Left ventricle myocardium inferior (tissue), 1 donor: ENCODE measurements around the gene RNF19B. TPM values are rescaled to one million over a fixed set of nuclear protein-coding genes. Genes with fewer than 3 reads are reported as not detected.

ENCODE experiments used
- DNase-seq: peaks from one replicate; pipeline ENCODE4 v3.0.0-alpha.2; 2020
- H3K27ac ChIP-seq: fragments of 200-600 bp; replicated peaks from 2 replicates; pipeline ENCODE4 v1.8.0; 2021
- H3K27me3 ChIP-seq: fragments of 200-600 bp; 2 replicates; pipeline ENCODE4 v1.8.0; 2021; ENCODE audit warnings: low read depth
- H3K36me3 ChIP-seq: fragments of 200-600 bp; 2 replicates; pipeline ENCODE4 v1.8.0; 2021
- H3K4me1 ChIP-seq: fragments of 200-600 bp; 2 replicates; pipeline ENCODE4 v1.8.0; 2021
- H3K4me3 ChIP-seq: fragments of 200-600 bp; 2 replicates; pipeline ENCODE4 v1.8.0; 2021; ENCODE audit warnings: mild to moderate bottlenecking, moderate library complexity
- H3K9me3 ChIP-seq: fragments of 200-600 bp; replicated peaks from 2 replicates; pipeline ENCODE4 v1.8.0; 2021
- CTCF ChIP-seq: fragments of 200-600 bp; IDR thresholded peaks from 2 replicates; pipeline ENCODE4 v1.8.0; 2021; ENCODE audit warnings: antibody characterized with exemption, mild to moderate bottlenecking, borderline replicate concordance
- intact Hi-C: fragments of 100-400 bp; cut with micrococcal nuclease; formaldehyde crosslinking; loops from one replicate; pipeline ENCODE4 v1.11.0; 2022
- total RNA-seq: library from RNA; stranded (reverse); fragmentation: NEBNext Ultra II Directional; extraction: Animal tissue kit (Norgen Biotek cat#: 25700); gene quantifications from one replicate; pipeline ENCODE4 v1.2.1, GENCODE V29; 2021
- donor health status: DM: no; HTN: yes; CAD: no; lungs with severe emphysema.

The RNF19B gene
- total RNA-seq, 1 donor from 2014 or later, result 15.4 TPM

GRCh38 chr1:32963746-32964460 is 706 bp downstream of the RNF19B start:
- Histone ChIP-seq H3K36me3 (no peaks in the 10 kb centered on the region), H3K4me3 (peak overlapping the region; percentile 98), H3K27me3 (no peaks in the 10 kb centered on the region), H3K9me3 (no peaks in the 10 kb centered on the region), H3K27ac (peak overlapping the region; percentile 97), H3K4me1 (peaks cover 43% of the 10 kb centered on the region)
- DNase-seq, result peak; percentile 51
- intact Hi-C loops, result no loop called here
- TF ChIP-seq CTCF, result peak; percentile 15

GRCh38 chr1:32962248-32962896 is 2.2 kb downstream of the RNF19B start:
- no peaks in the 10 kb centered on the region for H3K27me3 ChIP-seq
- peak overlapping the region; percentile 98 for H3K4me3 ChIP-seq
- no peak for DNase-seq
- H3K9me3 ChIP-seq, result no peaks in the 10 kb centered on the region
- H3K4me1 ChIP-seq, result peaks cover 43% of the 10 kb centered on the region
- H3K27ac ChIP-seq, result no peak overlapping the region
- no peaks in the 10 kb centered on the region for H3K36me3 ChIP-seq
- no peak for TF ChIP-seq CTCF
- intact Hi-C loops, result no loop called here

GRCh38 chr1:32960819-32961355 is 3.7 kb downstream of the RNF19B start:
- no peak for TF ChIP-seq CTCF
- peaks cover 43% of the 10 kb centered on the region for H3K4me1 ChIP-seq
- no peaks in the 10 kb centered on the region for H3K27me3 ChIP-seq
- intact Hi-C loops, result no loop called here
- H3K9me3 ChIP-seq, result no peaks in the 10 kb centered on the region
- H3K27ac ChIP-seq, result no peak overlapping the region
- no peak overlapping the region for H3K4me3 ChIP-seq
- H3K36me3 ChIP-seq, result no peaks in the 10 kb centered on the region
- DNase-seq, result no peak

- no peak overlapping the region for H3K4me3 ChIP-seq
- DNase-seq, result no peak
- no peaks in the 10 kb centered on the region for H3K27me3 ChIP-seq
- no peak for TF ChIP-seq CTCF
- no peak overlapping the region for H3K27ac ChIP-seq
- H3K9me3 ChIP-seq, result no peaks in the 10 kb centered on the region
- intact Hi-C loops, result no loop called here
- no peaks in the 10 kb centered on the region for H3K36me3 ChIP-seq
- peaks cover 43% of the 10 kb centered on the region for H3K4me1 ChIP-seq
Observed at GRCh38 chr1:32960342-32960741, 4.3 kb downstream of the RNF19B start.

- TF ChIP-seq CTCF, result no peak
- Histone ChIP-seq H3K4me3 (no peak overlapping the region), H3K27ac (no peak overlapping the region), H3K4me1 (peaks cover 40% of the 10 kb centered on the region), H3K27me3 (no peaks in the 10 kb centered on the region), H3K36me3 (no peaks in the 10 kb centered on the region), H3K9me3 (no peaks in the 10 kb centered on the region)
- DNase-seq, result no peak
- intact Hi-C loops, result no loop called here
Observed at GRCh38 chr1:32958827-32959226, 5.8 kb downstream of the RNF19B start.
